ENCODE measurements around the gene ARHGAP26. TPM values are rescaled to one million over a fixed set of nuclear protein-coding genes. Genes with fewer than 3 reads are reported as not detected.

The ARHGAP26 gene
- total RNA-seq, 1 donor from 2014 or later = 42.1 TPM

GRCh38 chr5:142894749-142895148, 124.6 kb downstream of the ARHGAP26 start:
- ATAC-seq = no peak
- H3K9me3 ChIP-seq = no peaks in the 10 kb centered on the region
- intact Hi-C loops (cut with DNase I) = no loop called here

GRCh38 chr5:142896325-142897007, 126.3 kb downstream of the ARHGAP26 start:
- TF ChIP-seq CTCF (IDR thresholded peaks at IDR 0.05) = no peak
- DNase-seq = no peak
- intact Hi-C loops (cut with DNase I) = no loop called here
- peaks cover 27% of the 10 kb centered on the region for H3K36me3 ChIP-seq
- H3K9me3 ChIP-seq = no peaks in the 10 kb centered on the region
- no peak overlapping the region for H3K27ac ChIP-seq
- H3K27me3 ChIP-seq (ENCODE audit: low read depth) = no peaks in the 10 kb centered on the region
- ATAC-seq = no peak
- H3K4me3 ChIP-seq = no peak overlapping the region
- peaks cover 6% of the 10 kb centered on the region for H3K4me1 ChIP-seq

More at GRCh38 chr5:142894749-142895148, 124.6 kb downstream of the ARHGAP26 start:
- H3K4me1 ChIP-seq = no peaks in the 10 kb centered on the region
- no peak overlapping the region for H3K4me3 ChIP-seq
- no peak for DNase-seq
- H3K36me3 ChIP-seq = peaks cover 27% of the 10 kb centered on the region
- no peak overlapping the region for H3K27ac ChIP-seq
- H3K27me3 ChIP-seq (ENCODE audit: low read depth) = no peaks in the 10 kb centered on the region
- no peak for TF ChIP-seq CTCF (IDR thresholded peaks at IDR 0.05)

- no peaks in the 10 kb centered on the region for H3K9me3 ChIP-seq
Measured at GRCh38 chr5:142897328-142897727, 127.2 kb downstream of the ARHGAP26 start.

GRCh38 chr5:142900927-142901326, 130.8 kb downstream of the ARHGAP26 start:
- Histone ChIP-seq H3K9me3 (no peaks in the 10 kb centered on the region), H3K4me1 (peaks cover 25% of the 10 kb centered on the region), H3K27me3 (ENCODE audit: low read depth) (no peaks in the 10 kb centered on the region), H3K36me3 (peaks cover 36% of the 10 kb centered on the region), H3K4me3 (no peak overlapping the region), H3K27ac (no peak overlapping the region)
- intact Hi-C loops (cut with DNase I) = no loop called here
- ATAC-seq = no peak
- no peak for TF ChIP-seq CTCF (IDR thresholded peaks at IDR 0.05)
- DNase-seq = no peak

More at GRCh38 chr5:142897328-142897727, 127.2 kb downstream of the ARHGAP26 start:
- Histone ChIP-seq H3K27me3 (ENCODE audit: low read depth) (no peaks in the 10 kb centered on the region), H3K36me3 (peaks cover 27% of the 10 kb centered on the region), H3K27ac (no peak overlapping the region), H3K4me3 (no peak overlapping the region), H3K4me1 (peaks cover 14% of the 10 kb centered on the region)
- no peak for TF ChIP-seq CTCF (IDR thresholded peaks at IDR 0.05)
- no peak for DNase-seq
- no peak for ATAC-seq
- intact Hi-C loops (cut with DNase I) = no loop called here

GRCh38 chr5:142901476-142902185, 131.5 kb downstream of the ARHGAP26 start:
- DNase-seq (no peak), ATAC-seq (peak; percentile 43 to 48)
- H3K27ac ChIP-seq = peak overlapping the region; percentile 33
- no peaks in the 10 kb centered on the region for H3K27me3 ChIP-seq (ENCODE audit: low read depth)
- H3K4me3 ChIP-seq = no peak overlapping the region
- TF ChIP-seq CTCF (IDR thresholded peaks at IDR 0.05) = no peak
- intact Hi-C loops (cut with DNase I) = no loop called here
- H3K4me1 ChIP-seq = peaks cover 25% of the 10 kb centered on the region
- no peaks in the 10 kb centered on the region for H3K9me3 ChIP-seq
- peaks cover 43% of the 10 kb centered on the region for H3K36me3 ChIP-seq
